WTC11 (cell line): Measurements from ENCODE around the gene PNPO. TPM values are rescaled to one million over a fixed set of nuclear protein-coding genes. Genes with fewer than 3 reads are reported as not detected.

Source experiments
- ATAC-seq: fragments of 200-7000 bp; cut with Tn5 transposase; 2 replicates; pipeline ENCODE4 v1.10.0; 2021; ENCODE audit warnings: mild to moderate bottlenecking, moderate library complexity
- CTCF ChIA-PET: fragments of 300-600 bp; sonication (Branson Sonifier 250); formaldehyde crosslinking; loops from one replicate; lab custom pipeline; 2021; ENCODE audit warnings: antibody characterized with exemption; lab: Charles Lee
- POLR2A ChIA-PET: fragments of 350-600 bp; sonication (Branson Sonifier 250); formaldehyde crosslinking; loops from one replicate; lab custom pipeline; 2021; ENCODE audit warnings: antibody characterized with exemption; lab: Charles Lee
- DNase-seq: peaks from one replicate; pipeline ENCODE4 v3.0.0; 2021; ENCODE audit warnings: low spot score
- H3K27ac Mint-ChIP-seq: 2 replicates; pipeline ENCODE4 v1.8.0; 2021; ENCODE audit warnings: mixed read lengths
- H3K27me3 Mint-ChIP-seq: 2 replicates; pipeline ENCODE4 v1.8.0; 2021; ENCODE audit warnings: low read depth, mild to moderate bottlenecking, moderate library complexity, mixed read lengths
- H3K36me3 Mint-ChIP-seq: 2 replicates; pipeline ENCODE4 v1.8.0; 2021; ENCODE audit warnings: mixed read lengths
- H3K4me1 Mint-ChIP-seq: 2 replicates; pipeline ENCODE4 v1.8.0; 2022; ENCODE audit warnings: mixed read lengths
- H3K4me3 Mint-ChIP-seq: 2 replicates; pipeline ENCODE4 v1.8.0; 2021; ENCODE audit warnings: mild to moderate bottlenecking, moderate library complexity, mixed read lengths
- H3K9me3 Mint-ChIP-seq: 2 replicates; pipeline ENCODE4 v1.8.0; 2021; ENCODE audit warnings: mixed read lengths
- AFF4 ChIP-seq: sonication (generic); formaldehyde crosslinking; IDR thresholded peaks from 2 replicates; pipeline ENCODE4 v1.8.1; 2023; ENCODE audit warnings: mild to moderate bottlenecking, missing genetic modification reagents, borderline replicate concordance
- ARID4B ChIP-seq: sonication (generic); formaldehyde crosslinking; IDR thresholded peaks from 2 replicates; pipeline ENCODE4 v1.8.0; 2023; ENCODE audit warnings: missing genetic modification reagents, mild to moderate bottlenecking, borderline replicate concordance
- ATF1 ChIP-seq: sonication (generic); formaldehyde crosslinking; IDR thresholded peaks from 2 replicates; pipeline ENCODE4 v1.8.1; 2023; ENCODE audit warnings: mild to moderate bottlenecking, moderate library complexity, missing genetic modification reagents
- ATF3 ChIP-seq: sonication (generic); formaldehyde crosslinking; conservative IDR thresholded peaks from 2 replicates; pipeline ENCODE4 v1.8.1; 2022; ENCODE audit warnings: mild to moderate bottlenecking, missing genetic modification reagents
- CREM ChIP-seq: sonication (generic); formaldehyde crosslinking; IDR thresholded peaks from 2 replicates; pipeline ENCODE4 v1.8.1; 2022; ENCODE audit warnings: mild to moderate bottlenecking, missing genetic modification reagents, moderate library complexity
- ELF4 ChIP-seq: sonication (generic); formaldehyde crosslinking; IDR thresholded peaks from 2 replicates; pipeline ENCODE4 v1.8.1; 2022; ENCODE audit warnings: low read depth, mild to moderate bottlenecking, moderate library complexity, missing genetic modification reagents
- ERG ChIP-seq: fragments of 250-450 bp; sonication (Bioruptor Pico); IDR thresholded peaks from 2 replicates; pipeline ENCODE4 v1.8.0; 2021; ENCODE audit warnings: mild to moderate bottlenecking
- ETV6 ChIP-seq: sonication (generic); formaldehyde crosslinking; IDR thresholded peaks from 2 replicates; pipeline ENCODE4 v1.8.1; 2022; ENCODE audit warnings: mild to moderate bottlenecking, missing genetic modification reagents
- GTF2I ChIP-seq: fragments of 250-450 bp; sonication (Bioruptor Pico); conservative IDR thresholded peaks from 2 replicates; pipeline ENCODE4 v1.4.0; 2021; ENCODE audit warnings: mild to moderate bottlenecking
- JAZF1 ChIP-seq: fragments of 250-450 bp; sonication (Bioruptor Pico); IDR thresholded peaks from 2 replicates; pipeline ENCODE4 v1.9.0; 2021; ENCODE audit warnings: moderate library complexity, mild to moderate bottlenecking, inconsistent platforms
- KAT7 ChIP-seq: sonication (generic); formaldehyde crosslinking; IDR thresholded peaks from 2 replicates; pipeline ENCODE4 v1.8.1; 2023; ENCODE audit warnings: missing genetic modification reagents, mild to moderate bottlenecking, borderline replicate concordance
- NR2C2 ChIP-seq: sonication (generic); formaldehyde crosslinking; IDR thresholded peaks from 2 replicates; pipeline ENCODE4 v1.8.0; 2022; ENCODE audit warnings: mild to moderate bottlenecking, missing genetic modification reagents
- PRDM15 ChIP-seq: sonication (generic); formaldehyde crosslinking; IDR thresholded peaks from 2 replicates; pipeline ENCODE4 v1.8.0; 2022; ENCODE audit warnings: missing genetic modification reagents
- RELA ChIP-seq: sonication (generic); formaldehyde crosslinking; IDR thresholded peaks from 2 replicates; pipeline ENCODE4 v1.8.1; 2022; ENCODE audit warnings: missing genetic modification reagents, mild to moderate bottlenecking, borderline replicate concordance
- USF1 ChIP-seq: sonication (generic); formaldehyde crosslinking; IDR thresholded peaks from 2 replicates; pipeline ENCODE4 v1.8.0; 2022; ENCODE audit warnings: mild to moderate bottlenecking, missing genetic modification reagents
- ZNF317 ChIP-seq: sonication (generic); formaldehyde crosslinking; IDR thresholded peaks from 2 replicates; pipeline ENCODE4 v1.8.1; 2023; ENCODE audit warnings: low read depth, mild to moderate bottlenecking, moderate library complexity, missing genetic modification reagents, borderline replicate concordance
- total RNA-seq: library from RNA; stranded (reverse); gene quantifications from 3 replicates; pipeline ENCODE4 v1.2.3, GENCODE V29; 2021

PNPO gene
- total RNA-seq, 1 experiment from 2014 or later, result 12.2 TPM

- H3K4me3 Mint-ChIP-seq, result peak within 1 kb of the TSS; percentile 45
- CTCF ChIA-PET, result interaction anchor here (0.6 to 7.0 kb wide), 21 partner anchors 8 to 173 kb away, joined by 3 to 119 read pairs (median 6); partner anchors contain the start of genes CDK5RAP3, PNPO, SCRN2 and SP2
- H3K9me3 Mint-ChIP-seq, result peaks cover 8% of the 10 kb centered on the region
- peaks cover 15% of the 10 kb centered on the region for H3K27me3 Mint-ChIP-seq
- POLR2A ChIA-PET, result interaction anchor here (0.6 to 1.6 kb wide), 4 partner anchors 13 to 255 kb away, joined by 3 to 10 read pairs (median 4); partner anchors contain the start of genes CDK5RAP3 and PNPO
- peak within 1 kb of the TSS; percentile 70 for H3K27ac Mint-ChIP-seq
- no peak for TF ChIP-seq KAT7 (CRISPR knock-in tag)
- TF ChIP-seq ELF4 (CRISPR knock-in tag), result no peak
- TF ChIP-seq ETV6, result no peak
- TF ChIP-seq, all 79 proteins: peak for 0
- ATAC-seq (peak; percentile 80), DNase-seq (peak; percentile 66)
- peaks cover 29% of the 10 kb centered on the region for H3K4me1 Mint-ChIP-seq
- H3K36me3 Mint-ChIP-seq, result no peaks in the 10 kb centered on the region
Observed at GRCh38 chr17:47957591-47958490, 16.5 kb downstream of the PNPO start, which contains the start of gene PRR15L. PRR15L (minus strand) TSS chr17:47957883; CDS start chr17:47953234, 4,649 bp downstream.

- H3K27me3 Mint-ChIP-seq, result peaks cover 20% of the 10 kb centered on the region
- no peak overlapping the region for H3K4me3 Mint-ChIP-seq
- no peaks in the 10 kb centered on the region for H3K36me3 Mint-ChIP-seq
- H3K4me1 Mint-ChIP-seq, result peaks cover 29% of the 10 kb centered on the region
- ChIA-PET POLR2A (no interaction called here), CTCF (interaction anchor here (1.2 to 3.4 kb wide), 5 partner anchors 10 to 119 kb away, joined by 4 to 21 read pairs (median 7); partner anchors contain the start of genes CDK5RAP3 and SCRN2)
- no peak overlapping the region for H3K27ac Mint-ChIP-seq
- peaks cover 10% of the 10 kb centered on the region for H3K9me3 Mint-ChIP-seq
- ATAC-seq (no peak), DNase-seq (no peak)
- TF ChIP-seq AFF4, result no peak
- no peak for TF ChIP-seq GTF2I (CRISPR knock-in tag)
- no peak for TF ChIP-seq ATF3 (CRISPR knock-in tag)
- TF ChIP-seq NR2C2, result no peak
- TF ChIP-seq USF1 (CRISPR knock-in tag), result no peak
- no peak for TF ChIP-seq ERG
- no peak for TF ChIP-seq ARID4B (CRISPR knock-in tag)
- no peak for TF ChIP-seq RELA
- no peak for TF ChIP-seq JAZF1 (CRISPR knock-in tag)
- no peak for TF ChIP-seq CREM (CRISPR knock-in tag)
- TF ChIP-seq ATF1 (CRISPR knock-in tag), result no peak
- no peak for TF ChIP-seq PRDM15
- no peak for TF ChIP-seq ZNF317 (CRISPR knock-in tag)
Observed at GRCh38 chr17:47959825-47960655, 18.7 kb downstream of the PNPO start.
